ENCODE data around the gene PPARG.

The PPARG gene

DNA sequence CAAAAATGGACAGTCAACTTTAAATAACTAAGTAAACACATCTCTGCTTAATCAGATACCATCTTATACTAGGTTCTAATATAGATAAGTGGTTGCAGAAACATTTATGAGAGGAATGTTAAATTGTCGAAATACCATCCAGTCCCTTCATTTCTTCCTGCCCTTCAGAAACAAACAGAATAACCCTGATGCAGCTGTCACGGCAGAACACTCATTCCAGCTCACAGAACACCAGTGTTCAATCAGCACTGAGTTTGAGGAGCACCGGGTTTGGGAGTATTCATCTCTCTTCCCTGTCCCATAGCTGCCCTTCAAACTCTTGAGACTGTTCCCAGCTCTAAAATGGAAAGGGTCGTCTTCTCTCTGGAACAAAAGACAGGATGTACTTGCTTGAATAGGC, 134.3 kb downstream of the PPARG start:
- TF ChIP-seq, protein P1, sequence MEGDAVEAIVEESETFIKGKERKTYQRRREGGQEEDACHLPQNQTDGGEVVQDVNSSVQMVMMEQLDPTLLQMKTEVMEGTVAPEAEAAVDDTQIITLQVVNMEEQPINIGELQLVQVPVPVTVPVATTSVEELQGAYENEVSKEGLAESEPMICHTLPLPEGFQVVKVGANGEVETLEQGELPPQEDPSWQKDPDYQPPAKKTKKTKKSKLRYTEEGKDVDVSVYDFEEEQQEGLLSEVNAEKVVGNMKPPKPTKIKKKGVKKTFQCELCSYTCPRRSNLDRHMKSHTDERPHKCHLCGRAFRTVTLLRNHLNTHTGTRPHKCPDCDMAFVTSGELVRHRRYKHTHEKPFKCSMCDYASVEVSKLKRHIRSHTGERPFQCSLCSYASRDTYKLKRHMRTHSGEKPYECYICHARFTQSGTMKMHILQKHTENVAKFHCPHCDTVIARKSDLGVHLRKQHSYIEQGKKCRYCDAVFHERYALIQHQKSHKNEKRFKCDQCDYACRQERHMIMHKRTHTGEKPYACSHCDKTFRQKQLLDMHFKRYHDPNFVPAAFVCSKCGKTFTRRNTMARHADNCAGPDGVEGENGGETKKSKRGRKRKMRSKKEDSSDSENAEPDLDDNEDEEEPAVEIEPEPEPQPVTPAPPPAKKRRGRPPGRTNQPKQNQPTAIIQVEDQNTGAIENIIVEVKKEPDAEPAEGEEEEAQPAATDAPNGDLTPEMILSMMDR (IDR thresholded peaks at IDR 0.05): no peak

DNA sequence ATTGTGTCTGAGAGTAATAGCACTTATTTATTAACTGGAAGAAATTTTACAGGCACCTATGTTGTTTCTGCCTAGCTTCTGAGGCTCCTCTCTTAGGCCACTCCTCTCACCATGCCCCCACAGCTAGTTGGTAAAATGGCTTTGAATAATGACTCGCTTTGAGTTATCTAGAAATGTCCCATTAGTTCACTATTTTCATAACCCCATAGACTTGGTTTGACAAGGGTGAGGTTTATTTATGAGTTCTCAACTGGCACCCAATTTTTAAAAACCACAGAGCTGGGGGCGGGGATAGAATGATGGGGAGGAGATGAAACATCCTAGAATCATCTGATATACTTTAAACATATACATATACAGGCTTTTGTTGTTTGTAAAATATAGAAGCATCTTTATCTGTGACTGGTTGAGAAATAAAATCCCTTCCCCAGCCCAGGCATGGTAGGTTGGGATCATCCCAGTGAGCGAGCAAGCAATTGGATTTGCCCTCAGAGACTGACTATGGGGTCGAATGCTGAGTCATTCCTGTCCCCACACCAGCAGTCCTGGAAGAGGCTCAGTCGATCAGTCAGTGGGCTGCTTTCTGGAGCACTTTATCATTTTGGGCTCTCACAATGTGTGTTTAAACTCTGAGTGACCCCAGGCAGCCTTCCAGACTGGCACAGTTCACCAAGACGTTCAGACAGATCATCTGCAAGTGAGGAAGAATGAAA, 135.2 kb downstream of the PPARG start:
- TF ChIP-seq, protein P1 (IDR thresholded peaks at IDR 0.05): no peak

DNA sequence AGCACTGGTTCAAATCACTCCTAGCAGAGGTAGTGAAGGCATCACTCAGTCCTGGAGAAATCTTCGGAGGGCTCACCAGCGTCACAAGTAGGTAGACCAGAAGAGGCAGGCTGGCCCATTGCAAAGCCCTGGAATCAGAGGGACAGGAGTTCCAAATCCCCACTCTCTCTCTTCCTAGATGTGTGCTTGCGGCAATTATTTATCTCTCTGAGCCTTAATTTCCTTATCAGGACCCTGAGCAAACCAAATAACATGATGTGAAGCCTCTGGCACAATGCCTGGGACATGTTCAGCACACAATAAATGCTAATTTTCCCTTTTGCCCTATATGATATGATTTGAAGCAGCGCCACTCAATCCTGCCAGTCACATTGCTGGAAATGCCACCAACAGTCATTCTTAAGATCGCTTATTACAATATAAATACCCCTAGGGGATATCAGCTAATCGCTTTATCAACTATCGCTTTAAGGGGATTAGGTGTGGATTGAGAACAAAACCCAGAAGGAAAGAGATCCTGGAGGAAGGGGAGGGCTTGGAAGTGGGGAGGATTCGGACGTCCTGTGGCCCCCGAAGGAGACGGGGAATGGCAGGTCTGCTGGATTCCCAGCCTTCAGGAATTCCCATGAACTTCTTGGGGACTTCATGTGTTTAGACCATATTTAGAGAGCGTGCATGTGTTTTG, 135.9 kb downstream of the PPARG start:
- TF ChIP-seq, protein P1 (IDR thresholded peaks at IDR 0.05): no peak

DNA sequence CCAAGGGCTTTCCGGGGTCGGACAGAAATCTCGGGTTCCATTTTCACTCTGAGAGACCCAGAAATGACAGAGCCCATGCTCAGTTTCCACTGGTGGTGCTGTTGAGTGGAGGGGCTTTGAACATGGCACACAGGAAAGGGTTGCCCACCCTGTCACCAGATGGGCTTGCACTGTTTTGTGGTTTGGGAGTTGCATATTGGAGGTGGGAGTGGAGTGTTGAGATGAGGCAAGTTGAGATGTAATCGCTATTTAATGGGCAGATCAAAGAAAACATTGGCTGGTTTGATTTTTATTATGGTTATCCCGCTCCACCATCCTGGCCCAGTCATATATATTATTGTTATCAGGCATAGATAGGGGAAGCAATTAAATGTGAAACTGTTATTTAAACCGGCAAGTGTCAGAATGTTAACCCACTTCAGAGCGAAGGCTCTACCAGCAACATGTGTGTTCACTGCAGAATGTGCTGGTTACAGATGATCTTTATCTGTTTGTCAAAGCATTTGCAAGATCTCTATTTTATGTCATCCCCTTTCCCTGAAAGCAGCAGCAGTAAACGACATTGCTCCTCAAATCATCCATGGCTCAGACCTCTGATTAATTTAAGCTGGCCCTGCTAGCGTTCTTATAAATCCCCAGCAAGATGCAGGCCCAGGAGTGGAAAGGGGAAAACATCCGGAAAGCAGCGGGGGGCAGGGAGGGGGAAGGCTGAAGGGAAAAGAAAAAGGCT, 137.1 kb downstream of the PPARG start:
- TF ChIP-seq, protein P1 (IDR thresholded peaks at IDR 0.05): no peak

DNA sequence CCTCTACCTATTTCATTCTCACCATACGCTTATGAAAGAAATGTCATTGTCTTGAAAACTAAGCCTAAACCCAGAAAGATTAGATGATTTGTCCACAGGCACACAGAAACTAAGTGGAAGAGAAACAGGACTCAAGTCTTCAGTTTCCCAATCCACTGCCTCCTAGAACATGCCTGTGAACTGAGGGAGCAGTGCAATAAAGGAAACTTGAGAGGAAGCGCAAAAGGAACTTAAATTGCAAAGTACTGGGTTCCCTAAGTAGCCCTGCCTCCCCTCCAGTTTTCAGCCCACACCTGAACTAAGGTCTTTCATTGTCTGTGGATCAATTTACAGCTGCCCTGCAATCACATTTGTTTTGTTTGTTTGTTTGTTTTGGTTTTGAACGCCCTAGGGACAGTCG, 138.7 kb downstream of the PPARG start:
- TF ChIP-seq, protein P1 (IDR thresholded peaks at IDR 0.05): no peak

DNA sequence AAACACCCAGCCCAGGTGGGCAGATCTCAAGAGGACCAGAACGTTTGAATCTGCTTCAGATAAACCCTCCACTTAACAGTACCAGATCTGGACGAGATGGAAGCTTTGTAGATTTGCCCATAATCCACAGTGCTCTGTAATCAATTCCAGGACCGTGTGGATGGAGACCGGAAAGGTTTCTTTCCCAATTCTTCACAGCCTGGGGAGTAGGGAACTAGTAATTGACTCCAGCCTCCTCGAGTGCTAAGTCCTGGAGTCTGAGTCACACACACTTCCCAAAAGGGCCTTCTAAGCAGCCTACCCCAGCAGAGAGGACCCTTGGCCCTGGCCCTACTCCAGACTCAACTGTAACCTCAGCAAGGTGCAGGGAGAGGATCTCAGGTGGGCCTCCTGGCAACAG, 139.3 kb downstream of the PPARG start:
- TF ChIP-seq, protein P1 (IDR thresholded peaks at IDR 0.05): no peak

DNA sequence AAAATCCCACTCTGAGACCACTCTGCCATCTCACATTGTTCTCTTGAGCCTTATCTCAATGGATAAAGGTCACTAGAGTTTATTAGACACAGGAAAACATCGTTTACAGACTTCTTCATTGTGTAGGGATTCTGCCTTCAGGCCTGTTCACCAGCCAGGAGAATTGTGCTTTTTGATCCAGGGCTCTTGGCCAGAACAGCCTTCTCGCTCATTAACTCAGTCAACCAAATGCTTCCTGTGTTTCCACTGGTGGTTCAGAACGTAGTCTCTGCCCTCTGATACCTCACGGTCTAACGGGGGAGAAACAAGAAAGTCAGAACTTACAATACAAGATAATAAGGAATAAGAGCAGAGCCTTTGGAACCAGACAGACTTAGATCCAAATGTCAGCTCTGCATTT, 141.2 kb downstream of the PPARG start:
- TF ChIP-seq, protein P1 (IDR thresholded peaks at IDR 0.05): no peak
